Keratinocyte (primary cell): ENCODE data around the gene ELMO3. TPM values are rescaled to one million over a fixed set of nuclear protein-coding genes. Genes with fewer than 3 reads are reported as not detected.

Source experiments
- DNase-seq: peaks from one replicate; pipeline ENCODE4 v3.0.0-alpha.2; 2011; ENCODE audit warnings: low read depth, missing footprints, low spot score
- FAIRE-seq: peaks from 2 replicates; lab custom pipeline; 2011; peaks lifted over from hg19 to GRCh38; lab: Jason Lieb, UNC
- H2AFZ ChIP-seq: 2 replicates; pipeline ENCODE4 v1.6.0; 2012; ENCODE audit warnings: low read length, control low read depth, inconsistent platforms; ENCODE audit not compliant: control insufficient read depth
- H3K27ac ChIP-seq: 2 replicates; pipeline ENCODE4 v1.5.1; 2011; ENCODE audit warnings: low read length; ENCODE audit not compliant: control insufficient read depth, insufficient read depth
- H3K27me3 ChIP-seq: 3 replicates; pipeline ENCODE4 v1.6.0; 2011; ENCODE audit warnings: low read length; ENCODE audit not compliant: control insufficient read depth, insufficient read depth; ENCODE audit errors: extremely low read depth
- H3K36me3 ChIP-seq, 2 experiments: 2 replicates in 1 of 2; 3 replicates in 1 of 2; pipeline ENCODE4 v1.5.1; 2011; ENCODE audit warnings: low read length in 2 of 2, mild to moderate bottlenecking in 1 of 2; ENCODE audit not compliant: control insufficient read depth in 2 of 2, insufficient read depth in 2 of 2; ENCODE audit errors: extremely low read depth in 1 of 2
- H3K4me1 ChIP-seq: 3 replicates; pipeline ENCODE4 v1.5.1; 2011; ENCODE audit warnings: low read length; ENCODE audit not compliant: control insufficient read depth, insufficient read depth; ENCODE audit errors: extremely low read depth
- H3K4me2 ChIP-seq: 3 replicates; pipeline ENCODE4 v1.6.0; 2011; ENCODE audit warnings: low read depth, low read length; ENCODE audit not compliant: control insufficient read depth, insufficient read depth; ENCODE audit errors: extremely low read depth
- H3K4me3 ChIP-seq, 3 experiments: fragments of 200-600 bp in 1 of 3; sonication (generic) in 1 of 3; 2 replicates in 2 of 3; 3 replicates in 1 of 3; pipeline ENCODE4 v1.5.1; 2011 to 2016; ENCODE audit warnings: low read length in 3 of 3, mild to moderate bottlenecking in 3 of 3, control low read depth in 2 of 3, inconsistent platforms in 1 of 3, low read depth in 1 of 3, mixed read lengths in 1 of 3, mixed run types in 1 of 3, moderate library complexity in 1 of 3; ENCODE audit not compliant: control insufficient read depth in 2 of 3, insufficient read depth in 2 of 3; ENCODE audit errors: extremely low read depth in 1 of 3
- H3K79me2 ChIP-seq: 2 replicates; pipeline ENCODE4 v1.6.0; 2012; ENCODE audit warnings: low read length; ENCODE audit not compliant: control insufficient read depth, insufficient read depth
- H3K9ac ChIP-seq: 3 replicates; pipeline ENCODE4 v1.6.0; 2011; ENCODE audit warnings: low read length; ENCODE audit not compliant: control insufficient read depth, insufficient read depth; ENCODE audit errors: extremely low read depth
- H3K9me1 ChIP-seq: 3 replicates; pipeline ENCODE4 v1.6.0; 2011; ENCODE audit warnings: low read length; ENCODE audit not compliant: control insufficient read depth, insufficient read depth; ENCODE audit errors: extremely low read depth
- H3K9me3 ChIP-seq: 2 replicates; pipeline ENCODE4 v1.5.1; 2012; ENCODE audit warnings: low read depth, low read length; ENCODE audit not compliant: control insufficient read depth
- H4K20me1 ChIP-seq: 3 replicates; pipeline ENCODE4 v1.6.0; 2011; ENCODE audit warnings: low read length; ENCODE audit not compliant: control insufficient read depth, insufficient read depth; ENCODE audit errors: extremely low read depth
- CTCF ChIP-seq, 3 experiments: IDR thresholded peaks in 1 of 3; conservative IDR thresholded peaks in 1 of 3; optimal IDR thresholded peaks in 1 of 3; 2 replicates in 2 of 3; 3 replicates in 1 of 3; pipeline versions ENCODE3 to v1.5.1; 2011; ENCODE audit warnings: low read length in 3 of 3, mild to moderate bottlenecking in 3 of 3, moderate library complexity in 2 of 3, control low read depth in 1 of 3, inconsistent platforms in 1 of 3; ENCODE audit not compliant: insufficient read depth in 2 of 3; ENCODE audit errors: extremely low read depth in 1 of 3
- EZH2 ChIP-seq: IDR thresholded peaks from one replicate; pipeline ENCODE4 v1.6.1; 2012; ENCODE audit warnings: inconsistent platforms, mild to moderate bottlenecking, low read length, moderate library complexity
- dilution Hi-C: fragments of 300-500 bp; cut with MboI; formaldehyde crosslinking; loops from one replicate; pipeline ENCODE4 v1.7.0; 2020; ENCODE audit warnings: low sequenced_read_pairs; ENCODE audit not compliant: extremely low pct_ligation_motif_present
- polyA plus RNA-seq, 5 experiments: library from polyadenylated mRNA; depleted of rRNA in 3 of 5; stranded (reverse) in 3 of 5; stranded (forward) in 1 of 5; unstranded in 1 of 5; fragments of >200 nt; gene quantifications; 1 replicate in 1 of 5; 2 replicates in 3 of 5; 3 replicates in 1 of 5; pipeline versions ENCODE4 v1.2.1 to v1.2.3, GENCODE V29; 2011 to 2012; ENCODE audit warnings: missing spikeins in 2 of 5, low read depth in 1 of 5, low replicate concordance in 1 of 5

Gene ELMO3
- polyA plus RNA-seq, 1 donor (not counting 4 experiments of a cell fraction or from before 2014, with no cell fraction given): 21.0 TPM

GRCh38 chr16:67173323-67173722 lies 25.6 kb upstream of the ELMO3 start:
- no peak overlapping the region for H3K27ac ChIP-seq
- no peak for FAIRE-seq
- H3K4me3 ChIP-seq: peak overlapping the region; percentile 43 to 66 (median 55)
- no peaks in the 10 kb centered on the region for H3K9me1 ChIP-seq
- H3K9ac ChIP-seq: peak overlapping the region; percentile 66
- no peak for DNase-seq
- H3K4me1 ChIP-seq: peaks cover 43% of the 10 kb centered on the region
- dilution Hi-C loops: no loop called here
- peak overlapping the region; percentile 90 for H3K4me2 ChIP-seq
- no peaks in the 10 kb centered on the region for H3K36me3 ChIP-seq
- no peaks in the 10 kb centered on the region for H3K9me3 ChIP-seq
- no peaks in the 10 kb centered on the region for H3K79me2 ChIP-seq
- H3K27me3 ChIP-seq: no peaks in the 10 kb centered on the region
- H2AFZ ChIP-seq: peak overlapping the region; percentile 71
- TF ChIP-seq CTCF (optimal IDR thresholded peaks at IDR 0.05 in 1 of 3, IDR thresholded peaks at IDR 0.05 in 1 of 3, conservative IDR thresholded peaks at IDR 0.05 in 1 of 3; ENCODE audit: extremely low read depth in 1 of 3, insufficient read depth in 2 of 3, low read length in 3 of 3): no peak
- H4K20me1 ChIP-seq: no peaks in the 10 kb centered on the region

- no peaks in the 10 kb centered on the region for H3K79me2 ChIP-seq
- peak overlapping the region; percentile 53 for H3K27ac ChIP-seq
- peak overlapping the region; percentile 43 to 66 (median 55) for H3K4me3 ChIP-seq
- H2AFZ ChIP-seq: peak overlapping the region; percentile 71
- H3K9me1 ChIP-seq: no peaks in the 10 kb centered on the region
- peaks cover 50% of the 10 kb centered on the region for H3K4me1 ChIP-seq
- H3K9ac ChIP-seq: peak overlapping the region; percentile 66
- H4K20me1 ChIP-seq: no peaks in the 10 kb centered on the region
- DNase-seq (no peak), FAIRE-seq (no peak)
- H3K4me2 ChIP-seq: peak overlapping the region; percentile 90
- no peaks in the 10 kb centered on the region for H3K36me3 ChIP-seq
- dilution Hi-C loops: no loop called here
- H3K27me3 ChIP-seq: no peaks in the 10 kb centered on the region
- H3K9me3 ChIP-seq: no peaks in the 10 kb centered on the region
- TF ChIP-seq EZH2 (no peak), CTCF (optimal IDR thresholded peaks at IDR 0.05 in 1 of 3, IDR thresholded peaks at IDR 0.05 in 1 of 3, conservative IDR thresholded peaks at IDR 0.05 in 1 of 3; ENCODE audit: extremely low read depth in 1 of 3, insufficient read depth in 2 of 3, low read length in 3 of 3) (peak in 2 of 3 experiments; percentile 50 to 62)
Measured at GRCh38 chr16:67173808-67174705, 24.9 kb upstream of the ELMO3 start.
